GM18861 (cell line): ENCODE results near the gene RARB.

Source experiments
- ATAC-seq: cut with Tn5 transposase; IDR thresholded peaks from one replicate; pipeline ENCODE4 v1.9.1; 2021; ENCODE audit not compliant: unreplicated experiment

Gene RARB

DNA sequence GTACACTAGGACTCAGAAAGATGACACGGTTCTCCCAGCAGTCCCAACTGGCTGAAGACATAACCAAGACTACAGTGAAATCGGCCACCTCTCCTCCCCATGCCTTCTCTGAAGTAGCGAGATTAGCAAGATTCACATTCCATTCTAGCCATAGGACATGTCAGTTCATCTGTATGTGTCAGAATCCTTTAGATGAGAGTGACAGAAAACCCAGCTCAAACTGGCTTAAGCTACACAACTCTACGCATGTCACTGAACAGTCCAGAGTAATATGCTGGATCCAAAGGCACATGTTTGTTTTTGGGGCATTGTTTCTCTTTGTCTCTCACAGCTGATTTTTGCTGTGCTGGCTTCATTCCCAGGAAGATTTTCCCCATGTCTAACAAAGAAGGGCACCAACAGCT, 75.8 kb downstream of the RARB start:
- no peak for ATAC-seq

DNA sequence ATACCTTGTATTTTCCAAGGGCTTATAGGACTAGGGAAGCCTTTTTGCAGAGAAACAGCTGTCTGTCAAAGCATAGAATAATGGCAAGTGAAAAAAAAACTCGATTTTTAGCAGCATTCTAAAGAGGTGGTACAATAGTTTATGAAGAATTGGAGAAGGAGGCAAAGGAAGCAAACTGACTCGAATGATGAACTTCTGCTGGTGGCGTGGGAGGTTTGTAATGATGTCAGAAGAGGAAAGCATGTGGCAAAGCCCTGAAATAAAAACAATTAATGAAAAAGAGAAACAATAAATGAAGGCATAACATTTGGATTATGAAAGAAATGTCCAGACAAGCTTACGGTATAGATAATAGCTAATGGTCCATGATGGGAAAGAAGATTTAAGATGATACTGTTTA, 77.5 kb downstream of the RARB start:
- no peak for ATAC-seq

DNA sequence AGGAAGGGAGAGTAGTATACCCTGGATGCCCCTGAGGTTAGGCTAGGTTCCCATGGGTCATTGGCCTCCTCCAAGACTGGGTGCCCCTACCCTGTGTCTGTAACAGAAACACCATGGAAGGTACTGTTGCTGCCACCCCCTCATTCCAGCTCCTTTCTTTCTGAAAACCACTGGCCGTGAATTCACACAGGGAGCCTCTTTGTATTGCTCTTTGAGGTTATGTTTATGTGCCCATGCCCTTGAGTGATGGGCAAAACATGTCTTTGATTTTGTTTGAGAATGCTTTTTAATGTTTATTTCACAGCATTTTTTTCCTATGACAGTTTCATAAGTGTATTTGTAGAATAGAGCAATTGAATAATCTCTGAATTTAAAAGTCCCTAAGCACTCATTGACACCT, 79.7 kb downstream of the RARB start:
- ATAC-seq, result no peak

DNA sequence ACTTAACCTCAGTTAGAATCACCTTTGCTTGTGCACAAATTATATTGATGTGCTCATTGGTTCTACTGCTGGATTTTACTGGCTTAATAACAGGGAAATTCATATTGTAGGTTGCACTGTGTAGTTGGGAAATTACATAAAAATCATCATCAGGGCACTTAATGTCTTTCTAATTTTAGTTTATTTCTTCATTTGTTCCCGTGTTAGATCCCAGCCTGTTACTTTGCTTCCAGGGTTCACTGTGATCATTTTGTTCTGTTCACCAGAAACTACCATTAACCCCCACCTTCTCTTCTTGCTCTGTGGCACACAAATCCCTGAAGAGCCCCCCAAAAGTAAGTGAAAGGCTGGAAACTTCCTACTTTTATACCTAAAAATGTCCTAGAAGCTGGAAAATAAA, 80.4 kb downstream of the RARB start:
- no peak for ATAC-seq

DNA sequence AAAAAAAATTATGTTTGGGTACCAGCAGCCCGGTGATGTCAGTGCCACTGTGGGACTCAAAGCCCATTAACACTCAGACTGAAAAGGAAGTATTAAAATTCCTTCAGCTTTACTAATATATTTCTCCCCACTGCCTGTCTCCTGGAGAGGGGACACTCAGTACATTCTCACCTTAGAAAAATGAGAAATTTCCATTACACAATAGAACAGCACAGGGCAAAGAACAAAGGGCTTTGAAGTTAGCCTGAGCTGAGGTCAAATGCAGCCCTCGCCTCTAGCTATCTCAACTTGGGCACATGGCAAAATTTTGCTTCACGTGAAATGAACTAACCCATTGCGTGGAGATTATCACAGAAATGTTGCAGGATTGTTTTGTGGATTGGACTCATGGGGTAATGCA, 80.8 kb downstream of the RARB start:
- ATAC-seq, result no peak

DNA sequence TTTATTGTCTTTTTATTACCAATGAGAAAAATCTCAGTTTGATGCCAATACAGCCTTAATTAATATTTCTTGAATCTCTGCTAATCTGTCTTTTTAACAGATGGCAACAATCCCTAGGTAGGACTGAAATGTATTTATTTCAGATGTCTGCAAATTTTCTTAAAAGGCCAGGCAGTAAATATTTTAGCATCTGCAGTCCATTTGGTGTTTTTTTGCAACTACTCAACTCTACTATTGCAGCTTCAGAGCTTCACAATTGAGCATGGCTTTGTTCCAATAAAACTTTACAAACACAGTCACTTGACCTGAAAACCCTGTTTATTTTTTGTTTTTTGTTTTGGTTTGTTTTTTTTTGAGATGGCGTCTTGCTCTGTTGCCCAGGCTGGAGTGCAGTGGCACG, 82.7 kb downstream of the RARB start:
- ATAC-seq, result no peak

DNA sequence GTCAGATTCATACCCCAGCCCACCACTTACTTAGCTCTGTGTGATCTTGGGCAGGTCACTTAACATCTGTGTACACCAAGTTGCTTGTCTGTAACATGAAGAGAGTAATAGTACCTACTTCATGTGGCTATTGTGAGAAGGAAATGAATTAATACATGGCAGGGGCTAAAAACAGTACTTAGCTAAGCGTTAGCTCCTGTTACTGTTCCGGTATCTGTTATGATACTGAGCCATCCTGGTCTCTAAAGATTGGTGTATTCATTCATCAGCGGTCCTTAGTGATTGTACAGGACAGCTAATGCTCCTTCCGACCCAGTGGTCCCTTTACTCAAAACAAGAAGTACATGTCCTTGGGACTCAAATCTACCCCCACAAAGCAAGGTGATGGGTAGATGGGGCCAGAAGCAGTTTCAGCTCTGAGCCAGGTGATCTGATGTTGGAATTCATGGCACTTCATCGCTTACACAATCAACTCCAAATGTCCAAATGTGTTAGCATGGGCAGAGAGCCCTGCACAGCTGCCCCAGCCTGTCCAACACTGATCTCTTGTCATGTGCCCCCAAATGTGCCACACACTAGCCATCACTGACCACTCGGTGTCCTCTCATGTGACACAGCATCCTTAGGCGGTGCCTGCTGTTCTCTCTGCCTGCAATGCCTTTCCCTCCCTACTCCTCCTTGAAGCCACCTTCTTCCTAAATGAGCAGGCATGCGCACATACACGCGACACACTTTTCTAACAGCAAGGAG, 84.1 kb downstream of the RARB start:
- no peak for ATAC-seq

DNA sequence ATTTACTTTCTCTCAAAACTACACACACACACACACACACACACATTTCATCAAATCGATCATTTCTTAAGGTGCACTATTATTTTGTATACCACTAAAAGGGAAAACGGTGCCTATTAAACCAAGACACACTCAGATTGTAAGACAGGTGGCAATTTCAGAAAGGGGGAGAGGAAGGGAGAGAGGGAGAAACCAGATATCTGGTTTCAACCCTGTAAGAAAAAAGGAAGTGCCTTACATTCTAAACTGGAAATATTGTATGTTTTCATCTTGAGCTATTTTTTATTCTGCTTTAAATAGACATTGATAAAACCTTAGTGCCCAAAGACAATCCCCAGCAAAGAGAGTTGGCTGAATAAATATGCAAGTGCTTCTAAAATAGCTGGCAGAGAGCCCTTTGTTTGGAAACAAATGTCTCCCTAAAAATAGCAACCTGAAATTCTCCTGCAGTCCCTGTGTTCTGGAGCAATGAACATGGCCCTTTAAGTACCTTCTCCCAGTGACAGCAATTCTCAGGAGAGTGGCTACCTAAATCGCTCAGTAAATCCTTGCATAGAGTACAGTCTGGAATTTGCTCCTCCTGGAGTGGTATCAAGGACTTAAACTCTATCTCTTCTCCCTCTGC, 85.7 kb downstream of the RARB start:
- ATAC-seq, result no peak

DNA sequence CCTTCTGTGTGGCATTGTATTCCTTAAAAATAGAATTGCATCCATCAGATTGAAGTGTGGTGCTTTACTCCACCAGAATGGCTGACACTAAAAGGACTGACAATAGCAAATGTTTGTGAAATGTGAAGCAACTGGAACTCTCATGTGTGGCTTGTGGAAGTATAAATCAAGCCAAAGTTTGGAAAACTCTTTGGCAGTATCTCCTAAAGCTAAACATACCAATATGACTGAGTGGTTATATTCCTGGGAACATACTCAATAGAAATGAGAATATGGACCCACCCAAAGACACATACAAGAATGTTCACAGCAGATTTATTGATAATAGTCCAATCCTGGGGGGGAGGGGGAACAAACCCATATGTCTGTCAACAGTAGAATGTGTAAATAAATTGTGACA, 87.1 kb downstream of the RARB start:
- ATAC-seq, result no peak

DNA sequence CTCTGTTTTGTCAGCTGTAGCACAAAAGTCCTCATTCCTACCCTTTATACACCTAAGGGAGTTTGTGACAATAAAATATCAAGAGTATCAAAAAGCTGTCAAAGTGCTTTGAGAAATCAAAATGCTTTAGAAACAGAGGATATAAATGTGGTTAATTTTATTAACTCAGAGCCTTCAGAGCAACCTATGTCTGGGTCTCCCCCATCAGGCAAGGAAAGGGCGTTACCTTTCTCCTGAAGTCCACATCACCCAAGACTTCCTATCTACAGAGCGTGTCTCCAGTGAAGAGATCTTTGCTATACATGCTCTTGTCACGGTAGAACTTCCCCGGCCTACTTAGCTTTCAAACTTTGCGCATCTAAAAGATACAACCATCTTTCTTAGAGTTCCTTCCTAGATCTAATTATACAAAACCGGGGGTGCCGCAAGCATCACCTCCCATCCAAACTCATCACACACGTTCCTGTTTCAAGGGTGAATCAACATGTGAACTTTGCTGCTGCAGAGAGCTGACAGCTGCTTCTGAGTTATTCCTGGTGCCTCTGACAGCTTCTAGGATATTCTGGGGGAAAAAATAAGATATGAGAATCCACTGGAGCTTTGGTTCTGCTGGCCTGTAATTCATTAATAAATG, 93.0 kb downstream of the RARB start:
- no peak for ATAC-seq

DNA sequence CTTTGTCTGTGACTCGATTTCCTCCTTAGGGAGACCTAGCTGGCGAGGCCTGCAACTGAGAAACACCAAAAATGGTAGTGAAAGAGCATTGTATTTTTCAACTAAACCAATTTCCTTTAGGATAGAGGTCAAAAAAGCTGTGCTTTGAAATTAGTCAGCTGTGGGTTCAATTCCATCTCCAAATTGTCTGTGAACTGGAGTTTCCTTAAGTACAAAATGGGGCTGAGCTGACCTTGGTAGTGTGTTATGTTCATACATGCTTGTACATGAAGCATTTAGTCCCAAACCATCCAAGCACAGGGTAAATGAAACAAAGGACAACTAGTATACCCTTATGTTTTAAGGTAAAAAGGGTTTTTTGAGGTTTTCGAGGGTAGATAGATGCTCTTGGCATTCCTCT, 99.3 kb downstream of the RARB start:
- no peak for ATAC-seq

DNA sequence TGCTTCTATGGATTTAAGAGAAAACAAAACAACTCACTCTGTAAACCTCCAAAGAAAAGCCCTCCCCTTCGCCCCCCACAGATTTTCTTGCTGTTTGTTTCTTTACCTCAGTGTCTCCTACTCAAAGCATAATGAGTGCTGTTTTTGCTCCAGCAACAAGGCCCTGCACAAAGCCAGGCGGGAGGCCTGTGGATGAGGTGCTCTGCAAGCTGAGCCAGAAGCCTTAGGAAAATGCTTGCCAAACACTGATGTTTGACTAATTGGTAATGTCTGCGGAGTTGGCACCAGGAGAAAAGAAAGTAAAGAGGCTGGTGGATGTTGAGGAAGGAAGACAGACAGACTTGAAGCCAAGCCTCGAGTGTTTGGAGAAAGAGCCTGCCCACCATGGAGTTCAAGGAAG, 99.7 kb downstream of the RARB start:
- ATAC-seq, result no peak

DNA sequence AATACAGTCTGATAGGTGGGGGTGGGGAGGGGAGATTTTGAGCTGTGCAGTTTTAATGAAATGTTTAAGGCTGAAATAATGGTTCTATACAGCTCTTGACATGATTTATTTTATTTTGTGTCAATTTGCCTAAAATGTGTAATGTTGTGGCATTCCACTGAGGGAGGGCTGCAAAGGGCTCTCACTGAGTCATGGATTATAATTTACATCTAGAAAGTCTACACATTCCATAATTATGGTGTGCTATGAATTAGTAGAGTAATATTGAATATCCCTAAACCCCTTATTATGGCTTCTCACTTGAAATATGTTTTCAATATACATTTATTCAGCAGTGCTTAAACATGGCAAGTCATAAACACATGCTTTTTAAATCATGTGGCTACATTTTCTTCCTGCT, 103.9 kb downstream of the RARB start:
- ATAC-seq, result no peak

DNA sequence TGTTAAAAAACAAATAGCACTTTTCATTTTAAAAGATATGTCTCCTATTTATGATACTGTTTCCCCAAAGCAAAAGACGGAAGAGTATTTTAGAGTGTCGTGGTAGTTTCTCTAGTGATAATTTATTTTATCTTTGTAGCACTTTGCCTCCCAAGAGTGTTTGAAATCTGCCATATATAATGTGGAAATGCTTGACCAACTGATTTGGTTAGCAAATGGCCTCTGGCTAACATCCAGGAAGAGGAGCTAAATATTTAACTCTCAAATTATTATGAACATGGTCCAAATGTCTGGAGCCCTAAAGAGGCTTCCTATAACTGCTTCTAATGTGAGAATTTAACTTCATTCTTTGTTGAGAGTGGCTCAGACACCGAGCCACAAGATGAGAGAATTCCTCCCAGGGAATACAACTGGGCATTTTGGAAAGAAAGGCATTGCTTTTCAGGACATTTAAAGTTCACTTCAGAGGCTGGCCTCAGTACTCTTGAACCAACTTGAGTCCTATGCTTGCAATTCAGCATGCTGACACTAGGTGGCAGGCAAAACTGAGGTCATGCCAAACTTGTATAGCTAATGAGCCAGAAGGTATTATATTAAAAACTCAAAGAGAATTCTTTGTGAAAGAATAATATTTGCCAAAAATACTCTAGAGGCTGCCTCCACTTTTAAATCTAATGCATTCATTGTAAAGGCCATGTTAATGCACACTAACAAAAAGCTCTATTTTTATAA, 104.5 kb downstream of the RARB start:
- ATAC-seq, result no peak

DNA sequence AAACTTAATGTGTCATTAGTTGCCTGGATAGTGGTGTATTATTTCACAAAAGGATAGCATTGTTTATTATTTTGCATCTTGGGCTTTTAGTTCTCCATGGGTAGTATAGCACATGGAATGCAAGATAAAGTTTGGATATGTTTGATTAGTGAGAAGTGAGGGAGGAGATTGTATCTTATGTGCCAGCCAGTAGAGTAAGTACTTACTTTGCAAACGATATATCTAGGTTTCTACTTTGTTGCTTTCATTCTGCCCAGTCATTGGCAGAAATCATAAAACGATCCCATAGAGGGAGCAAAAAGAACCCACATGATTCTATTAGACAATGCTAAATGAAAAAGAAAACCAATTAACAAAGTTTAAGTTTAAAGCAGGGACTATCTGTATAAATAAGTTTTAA, 105.3 kb downstream of the RARB start:
- no peak for ATAC-seq

DNA sequence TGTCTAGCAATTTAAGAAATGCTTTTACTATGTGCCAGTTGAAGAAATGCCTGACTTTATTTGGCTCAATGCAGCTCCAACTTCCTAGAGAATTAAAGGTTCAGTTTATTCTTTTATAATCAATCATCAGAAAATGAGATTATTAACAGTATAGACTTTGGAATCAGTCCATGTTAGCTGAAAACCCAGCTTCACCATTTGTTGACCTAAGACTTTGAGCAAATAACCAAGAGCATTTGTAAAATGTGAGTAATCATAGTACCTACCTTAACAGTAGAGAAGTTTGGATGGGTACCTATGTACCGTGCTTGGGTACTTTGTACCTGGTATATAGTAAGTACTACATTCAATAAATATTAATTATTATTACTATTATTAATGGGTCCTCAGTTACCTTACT, 105.9 kb downstream of the RARB start:
- ATAC-seq, result no peak

DNA sequence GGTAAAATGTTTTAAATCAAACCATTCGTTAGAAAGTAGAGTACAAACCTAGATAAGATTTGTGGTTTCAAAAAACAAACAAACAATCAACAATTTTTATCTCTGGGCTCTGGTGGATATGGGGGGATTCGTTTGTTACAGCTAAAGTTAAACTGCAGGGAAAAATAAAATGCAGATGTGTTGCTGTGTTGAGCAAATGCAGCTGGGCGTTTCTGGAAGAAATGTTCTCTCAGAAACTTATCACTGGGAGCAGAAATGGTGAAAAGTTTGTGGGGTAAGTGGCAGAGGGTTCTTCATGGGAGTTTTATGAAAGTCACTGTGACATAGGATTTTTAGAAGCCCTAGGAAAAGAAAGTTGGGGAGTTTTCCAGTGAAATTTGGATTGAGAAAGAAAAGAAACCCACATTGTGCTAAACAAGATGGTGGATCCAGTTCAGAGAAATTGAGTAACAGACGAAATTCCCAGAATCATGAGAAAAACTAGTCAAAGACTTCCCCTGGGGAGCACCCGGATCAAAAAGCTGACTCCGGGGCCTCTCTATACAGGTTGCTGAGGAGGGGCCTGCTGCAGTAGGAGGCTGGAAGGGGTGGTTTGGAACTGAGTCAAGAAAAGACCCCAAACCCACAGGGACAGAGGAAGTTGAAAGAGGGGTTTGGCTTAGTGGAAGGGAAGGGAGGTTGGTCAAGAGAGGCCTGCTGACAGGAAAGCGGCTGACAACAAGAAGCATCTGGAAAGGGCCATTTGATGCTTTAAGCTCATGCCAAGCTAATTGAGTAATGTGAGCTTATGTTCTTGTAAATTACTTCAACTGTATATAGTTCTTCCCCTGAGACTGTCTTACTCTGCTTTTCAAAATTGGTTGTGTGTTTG, 108.7 kb downstream of the RARB start:
- ATAC-seq, result no peak

DNA sequence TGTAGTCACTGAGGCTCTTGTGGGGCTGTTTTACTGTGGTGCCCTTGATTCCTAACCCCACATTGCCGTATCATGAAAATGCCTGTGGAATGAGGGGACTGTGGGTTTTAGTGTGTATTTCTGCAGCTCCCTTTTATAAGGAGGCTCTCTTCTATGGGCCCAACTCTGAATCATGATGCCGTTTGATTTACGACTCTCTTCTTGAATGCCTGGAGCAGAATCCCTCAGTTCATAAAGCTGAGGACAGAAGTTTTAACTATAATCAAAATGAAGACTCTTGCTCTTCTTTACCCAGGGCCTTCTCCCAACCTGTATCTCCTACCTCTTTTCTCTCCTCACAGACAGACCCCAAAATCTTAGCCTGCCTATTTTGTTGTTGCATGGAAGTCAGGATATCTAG, 109.5 kb downstream of the RARB start:
- ATAC-seq, result no peak

DNA sequence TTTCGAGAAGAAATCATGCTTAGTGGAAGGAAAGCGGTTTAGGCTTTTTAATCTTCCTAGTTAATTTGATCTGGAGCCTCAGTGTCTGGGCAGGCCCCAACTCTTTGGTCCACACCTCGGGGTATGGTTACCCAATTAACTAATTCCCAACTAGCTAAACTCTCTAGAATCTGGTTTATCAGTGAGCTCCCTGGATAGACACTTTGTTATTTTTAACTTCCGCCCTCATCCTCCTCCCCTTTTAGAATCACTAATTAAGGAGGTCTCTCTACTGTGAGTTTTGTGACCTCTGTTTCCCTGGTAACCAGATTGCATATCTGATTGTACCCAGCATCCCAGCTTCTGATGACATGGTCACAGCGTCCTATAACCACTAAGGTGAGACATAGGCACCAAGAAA, 112.2 kb downstream of the RARB start:
- ATAC-seq, result no peak

DNA sequence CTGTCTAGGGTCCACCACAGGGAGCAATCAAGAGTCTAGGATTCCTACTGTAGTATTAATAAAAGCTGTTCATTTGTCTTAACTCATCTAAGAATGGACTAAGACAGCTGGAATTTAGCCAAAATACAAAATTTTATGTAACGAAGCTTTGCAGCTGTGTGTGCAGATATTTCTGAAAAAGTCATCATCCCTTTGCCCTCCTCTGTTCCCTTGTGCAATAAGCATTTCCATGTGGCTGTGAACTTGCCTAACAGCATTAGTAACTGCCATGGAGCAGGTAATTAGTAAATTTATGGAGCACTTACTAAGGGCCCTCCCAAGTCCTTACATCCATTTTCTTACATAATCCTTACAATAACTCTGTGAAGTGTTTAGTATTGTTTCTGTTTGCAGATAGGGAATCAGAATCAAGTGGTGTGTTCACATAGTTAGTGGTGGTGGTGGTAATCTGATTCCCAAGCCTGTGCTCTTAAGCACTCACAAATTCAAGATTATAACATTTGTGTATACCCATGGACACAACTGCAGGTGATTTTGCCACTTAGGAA, 114.5 kb downstream of the RARB start:
- no peak for ATAC-seq

DNA sequence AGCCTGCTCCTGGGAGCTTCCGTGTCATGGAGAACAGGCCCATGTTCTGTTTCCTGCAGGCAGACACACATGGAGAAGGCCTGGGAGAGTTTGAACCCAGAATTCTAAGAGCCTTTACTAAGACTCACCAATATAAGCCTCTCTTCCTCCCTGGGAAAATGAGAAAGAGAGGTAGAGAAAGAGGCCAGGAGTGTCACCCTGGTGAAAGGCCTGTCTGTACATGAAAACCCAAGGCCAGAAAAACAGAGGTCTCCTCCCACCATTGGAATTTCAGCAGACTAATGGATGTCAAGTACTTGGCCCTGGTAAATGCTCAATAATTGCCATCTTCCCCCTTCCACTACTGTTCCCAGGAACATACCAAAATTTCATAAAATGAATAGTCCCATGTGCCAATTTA, 119.0 kb downstream of the RARB start:
- no peak for ATAC-seq
